ENCODE measurements around the gene RSPO3.
"Not testable (repeated sequence)": the region's sequence is repeated elsewhere in the genome, so short reads cannot be mapped to it uniquely, and the experiment has no call there.

RSPO3 gene

DNA sequence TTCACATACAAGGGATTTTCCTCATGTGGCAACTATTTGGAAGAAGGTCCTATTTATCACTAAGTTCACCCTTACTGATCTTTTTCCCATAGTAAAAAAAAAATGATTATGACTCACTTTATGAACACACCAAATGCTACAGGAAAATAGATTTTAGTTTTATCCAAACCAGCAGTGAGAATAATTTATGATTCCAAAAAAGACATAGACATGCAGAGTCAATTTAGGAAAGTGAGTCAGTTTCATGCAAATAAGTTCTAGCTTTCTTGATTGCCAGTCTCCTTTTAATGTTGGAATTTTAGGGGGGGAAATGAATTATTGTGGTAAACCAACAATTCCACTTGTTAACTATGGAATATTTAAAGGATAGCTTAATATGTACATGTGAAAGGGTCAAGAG, 84.2 kb downstream of the RSPO3 start:
- no peak for DNase-seq (ENCODE audit: low read depth in 2 of 2)

GRCh38 chr6:127204281-127204680, 85.8 kb downstream of the RSPO3 start:
- no peak for DNase-seq (ENCODE audit: low read depth in 2 of 2)

- no peak for DNase-seq (ENCODE audit: low read depth in 2 of 2)
These were observed 86.6 kb downstream of the RSPO3 start for GRCh38 chr6:127205036-127205435.

GRCh38 chr6:127206531-127207095, 88.1 kb downstream of the RSPO3 start:
- DNase-seq (ENCODE audit: low read depth in 2 of 2), result no peak

DNA sequence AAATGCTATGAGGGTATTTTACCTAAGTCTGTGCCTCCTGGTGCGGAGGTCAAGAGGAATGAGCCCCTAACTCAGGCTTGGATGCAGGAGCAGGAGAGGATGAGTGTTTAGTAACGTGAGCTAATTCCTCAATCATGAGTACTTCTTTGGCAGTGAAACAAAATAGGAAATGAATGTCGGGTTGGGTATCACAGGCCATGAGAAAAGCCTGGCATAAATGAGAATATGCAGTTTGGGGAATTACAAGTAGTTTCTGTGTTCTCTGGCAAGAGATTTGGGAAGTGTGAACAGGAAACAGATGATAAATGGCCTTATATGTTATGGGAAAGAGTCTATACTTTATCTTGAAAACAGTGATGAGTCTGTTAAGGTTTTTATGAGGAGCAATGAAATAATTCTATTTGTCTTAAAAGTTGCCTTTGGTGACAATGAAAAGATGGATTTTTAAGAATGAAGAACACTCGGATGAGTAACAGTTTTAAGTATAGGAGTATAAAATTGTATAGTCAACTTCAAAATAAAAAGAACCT, 89.2 kb downstream of the RSPO3 start:
- DNase-seq (ENCODE audit: low read depth in 2 of 2), result no peak

- no peak for DNase-seq (ENCODE audit: low read depth in 2 of 2)
These were observed 92.3 kb downstream of the RSPO3 start for GRCh38 chr6:127210725-127211124.

DNA sequence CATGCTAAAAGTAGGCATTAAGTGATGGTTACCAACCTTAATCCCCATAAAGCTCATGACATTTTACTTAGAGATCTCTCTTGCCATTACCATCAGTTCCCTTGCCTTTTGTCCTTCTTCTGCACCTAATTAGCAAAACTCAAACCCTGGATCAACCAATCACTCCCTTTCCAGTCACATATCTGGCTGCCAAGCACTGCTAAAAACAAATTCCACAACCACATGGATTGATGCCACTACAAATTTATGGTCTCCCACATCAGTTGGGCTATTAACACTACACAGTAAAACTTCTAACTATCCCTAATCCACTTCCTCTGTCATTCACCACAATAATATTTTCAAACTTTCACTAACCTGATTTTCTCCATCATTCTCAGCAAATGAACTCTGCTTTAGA, 93.9 kb downstream of the RSPO3 start:
- no peak for DNase-seq (ENCODE audit: low read depth in 2 of 2)

DNA sequence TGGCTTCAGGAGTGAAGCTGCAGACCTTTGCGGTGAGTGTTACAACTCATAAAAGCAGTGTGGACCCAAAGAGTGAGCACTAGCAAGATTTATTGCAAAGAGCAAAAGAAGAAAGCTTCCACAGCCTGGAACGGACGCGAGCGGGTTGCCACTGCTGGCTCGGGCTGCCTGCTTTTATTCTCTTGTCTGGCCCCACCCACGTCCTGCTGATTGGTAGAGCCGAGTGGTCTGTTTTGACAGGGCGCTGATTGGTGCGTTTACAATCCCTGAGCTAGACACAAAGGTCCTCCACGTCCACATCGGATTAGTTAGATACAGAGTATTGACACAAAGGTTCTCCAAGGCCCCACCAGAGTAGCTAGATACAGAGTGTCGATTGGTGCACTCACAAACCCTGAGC, 95.6 kb downstream of the RSPO3 start:
- DNase-seq (ENCODE audit: low read depth in 2 of 2), result not testable (repeated sequence)

GRCh38 chr6:127214531-127214930, 96.1 kb downstream of the RSPO3 start:
- not testable (repeated sequence) for DNase-seq (ENCODE audit: low read depth in 2 of 2)

GRCh38 chr6:127215931-127216330, 97.5 kb downstream of the RSPO3 start:
- DNase-seq (ENCODE audit: low read depth in 2 of 2), result no peak

DNA sequence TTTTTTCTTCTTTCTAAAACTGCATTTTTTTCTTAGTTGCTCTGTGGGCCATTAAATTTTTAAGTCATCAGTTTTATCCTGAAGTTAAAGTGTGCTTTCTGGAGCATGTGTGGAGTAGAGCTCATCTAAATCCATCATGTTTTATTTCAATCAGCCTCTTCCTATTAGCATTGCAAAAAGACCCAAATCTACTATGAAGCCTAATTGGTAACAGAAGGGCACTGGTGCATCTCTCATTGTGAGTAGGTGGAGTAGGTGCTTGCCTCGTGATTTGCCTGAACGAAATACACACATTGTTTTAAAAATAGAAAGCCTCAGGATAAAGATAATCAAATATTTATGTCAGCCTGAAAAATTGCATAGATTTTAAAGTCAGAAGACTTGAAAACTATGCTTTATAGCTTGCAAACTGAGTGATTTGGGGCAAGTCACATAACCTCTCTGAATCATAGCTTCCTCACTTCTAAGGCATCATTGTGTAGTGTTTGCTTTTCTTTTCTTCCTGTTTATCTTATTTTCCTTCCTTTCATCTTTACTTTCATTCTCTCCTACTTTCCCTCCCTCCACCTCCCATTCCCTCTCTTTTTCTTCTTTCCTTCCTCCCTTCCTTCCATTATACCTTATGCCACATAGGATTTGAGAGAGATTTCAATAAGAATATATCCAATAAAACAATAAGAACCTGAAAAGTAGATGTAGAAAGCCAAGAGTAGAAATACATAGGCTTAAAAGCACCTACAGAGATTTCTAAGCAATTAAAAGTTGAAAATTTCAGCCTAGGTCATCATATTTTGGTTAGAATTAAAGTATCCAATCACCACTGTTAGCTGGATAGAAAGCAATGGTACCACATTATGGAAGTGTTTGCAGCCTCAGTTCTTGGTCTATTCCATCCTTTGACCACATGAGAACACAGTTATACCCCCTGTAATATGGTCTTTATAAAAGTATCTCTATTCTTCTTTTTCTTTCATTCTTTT, 98.6 kb downstream of the RSPO3 start:
- no peak for DNase-seq (ENCODE audit: low read depth in 2 of 2)

- no peak for DNase-seq (ENCODE audit: low read depth in 2 of 2)
These were observed 101.4 kb downstream of the RSPO3 start for GRCh38 chr6:127219869-127220268.

DNA sequence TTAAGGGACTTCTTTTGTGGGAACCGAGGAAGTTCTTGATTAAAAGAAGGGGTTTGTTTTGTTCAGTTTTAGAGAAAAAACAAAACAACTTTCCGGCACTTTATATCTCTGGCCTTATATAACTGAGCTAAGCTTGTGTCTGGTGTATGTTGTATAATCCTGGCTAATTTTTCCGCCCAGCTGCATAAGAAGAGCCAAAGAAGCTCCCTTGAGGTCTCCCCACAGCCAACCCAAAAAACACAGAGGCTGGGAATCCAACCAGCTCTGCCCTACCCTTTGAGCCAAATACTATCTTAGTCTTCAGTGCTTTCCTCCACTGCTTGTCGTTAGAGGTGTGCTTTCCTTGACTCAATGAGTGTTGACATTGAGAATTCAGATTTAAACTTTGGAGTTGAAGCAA, 102.7 kb downstream of the RSPO3 start:
- no peak for DNase-seq (ENCODE audit: low read depth in 2 of 2)

DNA sequence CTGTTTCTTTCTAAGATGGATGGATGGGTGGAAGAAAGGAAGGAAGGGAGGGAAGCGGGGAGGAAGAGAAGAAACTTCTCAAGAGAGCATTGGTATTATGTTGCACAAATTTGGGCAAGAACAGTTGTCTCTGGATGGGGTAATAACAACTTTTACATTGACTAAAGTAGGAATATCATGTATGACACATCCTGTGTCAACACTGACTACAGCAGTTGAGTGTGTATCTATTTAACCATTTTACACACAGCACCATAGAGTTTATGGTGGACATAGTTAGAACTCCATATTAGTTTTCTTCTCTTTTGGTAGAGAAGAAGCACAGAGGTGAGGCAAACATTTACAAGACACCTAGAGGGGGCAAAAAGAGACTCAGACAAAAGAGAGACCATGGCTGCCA, 103.9 kb downstream of the RSPO3 start:
- DNase-seq (ENCODE audit: low read depth in 2 of 2), result no peak

DNA sequence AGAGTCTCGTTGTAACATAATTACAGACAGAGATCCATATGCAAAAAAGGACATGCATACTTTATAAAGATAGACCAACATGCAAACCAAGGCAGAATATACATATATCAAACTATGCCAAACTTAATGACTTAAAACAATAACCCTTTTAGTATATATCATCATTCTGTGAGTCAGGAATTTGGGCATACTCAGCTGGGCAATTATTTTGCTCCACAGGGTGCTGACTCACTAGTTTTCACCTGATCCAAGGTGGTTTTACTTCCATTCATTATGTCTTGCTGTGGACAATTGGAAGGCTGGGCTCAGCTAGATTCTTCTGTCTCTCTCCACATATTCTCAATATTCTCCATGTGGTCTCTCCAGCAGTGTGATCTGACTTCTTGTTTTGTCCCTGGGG, 107.0 kb downstream of the RSPO3 start:
- no peak for DNase-seq (ENCODE audit: low read depth in 2 of 2)

GRCh38 chr6:127233819-127234218, 115.3 kb downstream of the RSPO3 start:
- DNase-seq (ENCODE audit: low read depth in 2 of 2), result not testable (repeated sequence)

DNA sequence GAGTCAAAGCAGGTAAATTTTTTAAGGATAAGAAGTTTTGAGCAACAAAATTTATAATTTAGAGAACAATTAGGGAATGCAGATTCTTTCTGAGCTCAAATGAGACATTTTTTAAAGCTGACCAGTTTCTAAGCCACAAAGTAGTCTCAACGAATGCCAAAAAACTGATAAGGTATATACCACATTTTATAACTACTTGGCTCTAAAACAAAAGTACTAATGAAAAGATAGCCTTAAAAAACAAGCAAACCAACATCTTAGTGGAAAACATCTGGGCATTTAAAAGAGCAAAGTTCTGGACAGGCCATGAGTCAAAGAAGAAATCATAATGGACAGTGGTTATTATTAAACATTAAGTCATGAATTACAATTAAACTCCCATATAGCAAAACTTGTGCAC, 125.0 kb downstream of the RSPO3 start:
- DNase-seq (ENCODE audit: low read depth in 2 of 2), result no peak

Measured in stimulated activated CD8-positive, alpha-beta memory T cell treated with anti-CD3 and anti-CD28 coated beads, Interleukin-15, amount 100 ng/mL, for 48 hours (primary cell).